Measurements from ENCODE around the gene LRP1B.

GRCh38 chr2:141384676-141385075 is 746.1 kb downstream of the LRP1B start:
- no peak for TF ChIP-seq EZH2 (IDR thresholded peaks at IDR 0.05; ENCODE audit: borderline replicate concordance, low read length)
- no peak for TF ChIP-seq CTCF (conservative IDR thresholded peaks at IDR 0.05 in 1 of 2, IDR thresholded peaks at IDR 0.05 in 1 of 2; ENCODE audit: extremely low read depth in 1 of 2, insufficient read depth in 1 of 2, low read depth in 1 of 2, low read length in 2 of 2)
